Measurements from ENCODE around the gene SDHAF4.

GRCh38 chr6:70599187-70599586 lies 32.5 kb downstream of the SDHAF4 start:
- TF ChIP-seq CTCF (IDR thresholded peaks at IDR 0.05) (no peak), POLR2A (IDR thresholded peaks at IDR 0.05) (no peak)

Data from lower leg skin (tissue), 3 donors.